Hepatocyte (in vitro differentiated cells): ENCODE data around the gene CRBN. TPM values are rescaled to one million over a fixed set of nuclear protein-coding genes. Genes with fewer than 3 reads are reported as not detected.

Experiments used
- DNase-seq: peaks from one replicate; pipeline ENCODE4 v3.0.0-alpha.2; 2016; ENCODE audit warnings: low spot score
- H2AFZ ChIP-seq: fragments of 200-600 bp; sonication (generic); 2 replicates; pipeline ENCODE4 v1.6.0; 2016; ENCODE audit warnings: antibody characterized with exemption, mild to moderate bottlenecking
- H3K27ac ChIP-seq: fragments of 200-600 bp; sonication (generic); 2 replicates; pipeline ENCODE4 v1.5.1; 2016; ENCODE audit warnings: mild to moderate bottlenecking
- H3K27me3 ChIP-seq: fragments of 200-600 bp; sonication (generic); 2 replicates; pipeline ENCODE4 v1.6.1; 2016
- H3K36me3 ChIP-seq: fragments of 200-600 bp; sonication (generic); replicated peaks from 2 replicates; pipeline ENCODE4 v1.5.1; 2016; ENCODE audit warnings: low read depth; ENCODE audit not compliant: insufficient read depth
- H3K4me1 ChIP-seq: fragments of 200-600 bp; sonication (generic); 2 replicates; pipeline ENCODE4 v1.5.1; 2016; ENCODE audit warnings: mild to moderate bottlenecking, moderate library complexity; ENCODE audit not compliant: insufficient read depth
- H3K4me2 ChIP-seq: fragments of 200-600 bp; sonication (generic); 2 replicates; pipeline ENCODE4 v1.6.0; 2016
- H3K4me3 ChIP-seq: fragments of 200-600 bp; sonication (generic); 2 replicates; pipeline ENCODE4 v1.5.1; 2016; ENCODE audit warnings: mild to moderate bottlenecking
- H3K79me2 ChIP-seq: fragments of 200-600 bp; sonication (generic); 2 replicates; pipeline ENCODE4 v1.6.0; 2017; ENCODE audit warnings: mild to moderate bottlenecking
- H3K9me2 ChIP-seq: fragments of 200-600 bp; sonication (generic); replicated peaks from 2 replicates; pipeline ENCODE4 v1.6.0; 2017; ENCODE audit warnings: mild to moderate bottlenecking; ENCODE audit not compliant: insufficient read depth
- H3K9me3 ChIP-seq: fragments of 200-600 bp; sonication (generic); 2 replicates; pipeline ENCODE4 v1.5.1; 2016; ENCODE audit warnings: low read depth, mild to moderate bottlenecking
- H4K20me1 ChIP-seq: fragments of 200-600 bp; sonication (generic); 2 replicates; pipeline ENCODE4 v1.6.0; 2016; ENCODE audit warnings: mild to moderate bottlenecking; ENCODE audit not compliant: insufficient read depth, poor library complexity, severe bottlenecking
- EZH2 ChIP-seq: fragments of 200-600 bp; sonication (generic); IDR thresholded peaks from 2 replicates; pipeline ENCODE4 v1.6.1; 2016; ENCODE audit warnings: antibody characterized with exemption, mild to moderate bottlenecking, borderline replicate concordance
- EZH2phosphoT487 ChIP-seq: fragments of 200-600 bp; sonication (generic); IDR thresholded peaks from one replicate; pipeline ENCODE4 v1.6.1; 2018; ENCODE audit warnings: antibody characterized with exemption, mild to moderate bottlenecking, low read depth, moderate library complexity; ENCODE audit not compliant: unreplicated experiment, severe bottlenecking
- WGBS: methylation state at CpG from one replicate; pipeline ENCODE4 v1.1.6; 2016; ENCODE audit warnings: low lambda C conversion rate; ENCODE audit errors: missing lambda C conversion rate; 5-methylcytosine and 5-hydroxymethylcytosine counted together
- polyA plus RNA-seq: library from polyadenylated mRNA; unstranded; fragments of >200 nt; fragmentation: Nextera tagmentation; extraction: Ambion mirVana; gene quantifications from 2 replicates; pipeline ENCODE4 v1.2.1, GENCODE V29; 2016
- total RNA-seq: library from RNA; depleted of rRNA; stranded (reverse); fragments of >200 nt; gene quantifications from 2 replicates; pipeline ENCODE4 v1.2.3, GENCODE V29; 2014
- TF ChIP-seq, protein P1 (sequence below): fragments of 200-600 bp; sonication (generic); IDR thresholded peaks from 2 replicates; pipeline ENCODE4 v1.5.1; 2016; ENCODE audit warnings: antibody characterized with exemption, mild to moderate bottlenecking; ENCODE audit not compliant: poor library complexity

CRBN gene
- 53.9 and 62.7 TPM in 2 replicates for total RNA-seq
- polyA plus RNA-seq = 29.8 and 31.0 TPM in 2 replicates

DNA sequence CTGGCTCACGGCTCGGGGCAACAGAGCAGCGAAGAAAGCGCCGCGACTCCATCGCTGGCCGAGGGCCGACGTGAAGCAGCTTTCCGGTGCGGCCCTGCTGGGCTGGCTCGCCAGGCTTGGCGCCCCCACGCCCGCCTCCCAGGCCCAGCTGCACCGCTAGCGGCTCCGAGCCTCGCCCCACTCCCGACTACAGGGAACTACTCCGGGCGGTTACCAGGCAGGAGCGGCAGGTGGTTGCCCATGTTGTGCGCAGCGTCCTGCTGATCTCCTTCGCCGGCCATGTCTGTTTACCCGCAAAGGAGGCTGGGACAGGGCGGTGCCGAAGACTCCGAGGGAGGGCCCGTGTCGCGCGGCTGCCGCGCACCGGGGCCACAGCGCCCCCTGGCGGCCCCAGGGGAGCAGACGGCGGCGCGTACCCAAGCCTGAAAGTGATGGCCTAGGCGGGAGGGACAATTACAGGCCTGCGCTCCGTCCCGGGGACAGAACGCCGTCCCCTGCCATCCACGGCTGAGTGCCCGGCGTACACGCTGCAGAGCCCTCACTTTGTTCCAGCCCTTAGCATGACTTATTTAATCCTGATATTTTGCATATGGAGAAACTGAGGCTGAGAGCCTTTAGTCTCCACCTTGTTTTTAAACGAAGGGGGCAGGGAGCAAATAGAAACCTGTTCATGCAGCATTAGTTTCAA, at the start of gene CRBN:
CRBN (minus strand) TSS at position 285 of the 688 bp plus-strand sequence; CDS start at position 281, 4 bp downstream.
- TF ChIP-seq EZH2phosphoT487 (no peak), EZH2 (no peak)
- TF ChIP-seq, protein P1, sequence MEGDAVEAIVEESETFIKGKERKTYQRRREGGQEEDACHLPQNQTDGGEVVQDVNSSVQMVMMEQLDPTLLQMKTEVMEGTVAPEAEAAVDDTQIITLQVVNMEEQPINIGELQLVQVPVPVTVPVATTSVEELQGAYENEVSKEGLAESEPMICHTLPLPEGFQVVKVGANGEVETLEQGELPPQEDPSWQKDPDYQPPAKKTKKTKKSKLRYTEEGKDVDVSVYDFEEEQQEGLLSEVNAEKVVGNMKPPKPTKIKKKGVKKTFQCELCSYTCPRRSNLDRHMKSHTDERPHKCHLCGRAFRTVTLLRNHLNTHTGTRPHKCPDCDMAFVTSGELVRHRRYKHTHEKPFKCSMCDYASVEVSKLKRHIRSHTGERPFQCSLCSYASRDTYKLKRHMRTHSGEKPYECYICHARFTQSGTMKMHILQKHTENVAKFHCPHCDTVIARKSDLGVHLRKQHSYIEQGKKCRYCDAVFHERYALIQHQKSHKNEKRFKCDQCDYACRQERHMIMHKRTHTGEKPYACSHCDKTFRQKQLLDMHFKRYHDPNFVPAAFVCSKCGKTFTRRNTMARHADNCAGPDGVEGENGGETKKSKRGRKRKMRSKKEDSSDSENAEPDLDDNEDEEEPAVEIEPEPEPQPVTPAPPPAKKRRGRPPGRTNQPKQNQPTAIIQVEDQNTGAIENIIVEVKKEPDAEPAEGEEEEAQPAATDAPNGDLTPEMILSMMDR = peak; percentile 97
- peak; percentile 94 for DNase-seq
- no peaks in the 10 kb centered on the region for H3K9me2 ChIP-seq

GRCh38 chr3:3227640-3228039, 48.1 kb upstream of the CRBN start:
- Histone ChIP-seq H3K4me3 (no peak overlapping the region), H3K79me2 (no peaks in the 10 kb centered on the region), H2AFZ (no peak overlapping the region), H3K4me1 (no peaks in the 10 kb centered on the region), H3K4me2 (no peak overlapping the region), H3K27ac (no peak overlapping the region), H4K20me1 (no peaks in the 10 kb centered on the region), H3K27me3 (peaks cover 2% of the 10 kb centered on the region), H3K9me3 (no peaks in the 10 kb centered on the region), H3K36me3 (no peaks in the 10 kb centered on the region), H3K9me2 (no peaks in the 10 kb centered on the region)
- DNase-seq = no peak
- WGBS = 57% methylated on average over 1 of the region's 1 CpG
- TF ChIP-seq EZH2 = no peak
- TF ChIP-seq, protein P1 = no peak

More for the DNA sequence above, at the start of gene CRBN:
- Histone ChIP-seq H3K36me3 (no peaks in the 10 kb centered on the region), H3K79me2 (peaks cover 44% of the 10 kb centered on the region), H4K20me1 (peaks cover 31% of the 10 kb centered on the region), H3K4me2 (peak within 1 kb of the TSS; percentile 96), H3K9me3 (no peaks in the 10 kb centered on the region), H2AFZ (peak within 1 kb of the TSS; percentile 95), H3K4me1 (peaks cover 13% of the 10 kb centered on the region), H3K4me3 (peak within 1 kb of the TSS; percentile 100), H3K27me3 (no peaks in the 10 kb centered on the region), H3K27ac (peak within 1 kb of the TSS; percentile 83)
- WGBS = 3% methylated on average over 41 of the region's 56 CpGs

GRCh38 chr3:3221528-3221927, 42.0 kb upstream of the CRBN start:
- no peak overlapping the region for H3K27ac ChIP-seq
- no peaks in the 10 kb centered on the region for H3K79me2 ChIP-seq
- no peaks in the 10 kb centered on the region for H4K20me1 ChIP-seq
- TF ChIP-seq EZH2 (no peak), EZH2phosphoT487 (no peak)
- TF ChIP-seq, protein P1 = no peak
- no peak for DNase-seq
- H3K4me3 ChIP-seq = no peak overlapping the region
- no peak overlapping the region for H2AFZ ChIP-seq
- no peaks in the 10 kb centered on the region for H3K4me1 ChIP-seq
- H3K9me3 ChIP-seq = no peaks in the 10 kb centered on the region
- no peaks in the 10 kb centered on the region for H3K36me3 ChIP-seq
- WGBS = 68% methylated on average over 2 of the region's 2 CpGs
- H3K27me3 ChIP-seq = peaks cover 9% of the 10 kb centered on the region
- no peaks in the 10 kb centered on the region for H3K9me2 ChIP-seq
- no peak overlapping the region for H3K4me2 ChIP-seq

- no peaks in the 10 kb centered on the region for H4K20me1 ChIP-seq
These were observed 36.9 kb upstream of the CRBN start for GRCh38 chr3:3216401-3216800.

More at GRCh38 chr3:3216401-3216800, 36.9 kb upstream of the CRBN start:
- no peaks in the 10 kb centered on the region for H3K79me2 ChIP-seq
- no peak overlapping the region for H3K4me3 ChIP-seq
- H2AFZ ChIP-seq = no peak overlapping the region
- H3K9me2 ChIP-seq = no peaks in the 10 kb centered on the region
- no peak for DNase-seq
- WGBS = 74% methylated on average over 4 of the region's 4 CpGs
- no peak for TF ChIP-seq EZH2
- TF ChIP-seq, protein P1 = no peak
- TF ChIP-seq EZH2phosphoT487 = no peak
- H3K4me2 ChIP-seq = no peak overlapping the region
- H3K27me3 ChIP-seq = peaks cover 6% of the 10 kb centered on the region
- no peaks in the 10 kb centered on the region for H3K9me3 ChIP-seq
- H3K36me3 ChIP-seq = no peaks in the 10 kb centered on the region
- no peaks in the 10 kb centered on the region for H3K4me1 ChIP-seq
- H3K27ac ChIP-seq = no peak overlapping the region
